Stimulated activated CD4-positive, alpha-beta T cell treated with anti-CD3 and anti-CD28 coated beads, Interleukin-4, amount 100 ng/mL, for 1 hour (primary cell): ENCODE results near the gene SGTB.
"Not testable (repeated sequence)": the region's sequence is repeated elsewhere in the genome, so short reads cannot be mapped to it uniquely, and the experiment has no call there.

Experiments used
- DNase-seq: peaks from one replicate; pipeline ENCODE4 v3.0.0-alpha.2; 2020

SGTB gene

GRCh38 chr5:65654713-65655112 lies 67.2 kb downstream of the SGTB start:
- DNase-seq, result no peak

GRCh38 chr5:65651144-65651543 lies 70.8 kb downstream of the SGTB start:
- DNase-seq, result no peak

- DNase-seq, result no peak
Observed at GRCh38 chr5:65647941-65648340, 74.0 kb downstream of the SGTB start.

GRCh38 chr5:65646938-65647337 lies 75.0 kb downstream of the SGTB start:
- DNase-seq, result no peak

GRCh38 chr5:65640240-65640639 lies 81.7 kb downstream of the SGTB start:
- no peak for DNase-seq

- DNase-seq, result no peak
Observed at GRCh38 chr5:65630981-65631380, 90.9 kb downstream of the SGTB start.

GRCh38 chr5:65625743-65626142 lies 96.2 kb downstream of the SGTB start:
- DNase-seq, result no peak

- peak; percentile 72 for DNase-seq
Observed at GRCh38 chr5:65624571-65625555, 97.0 kb downstream of the SGTB start, which contains the start of the genes SHLD3 and TRAPPC13. Gene SHLD3, plus strand, starts transcription at chr5:65625027. Its CDS starts 4,561 bp downstream, at chr5:65629588. Gene TRAPPC13, plus strand, starts transcription at chr5:65625027. Its CDS starts 34 bp downstream, at chr5:65625061.

GRCh38 chr5:65624025-65624570 lies 97.8 kb downstream of the SGTB start, which contains the start of gene TRIM23:
Gene TRIM23, minus strand, starts transcription at chr5:65624333. Its CDS starts 59 bp downstream, at chr5:65624274.
- DNase-seq, result peak; percentile 87

GRCh38 chr5:65623482-65623881 lies 98.4 kb downstream of the SGTB start:
- no peak for DNase-seq

GRCh38 chr5:65621961-65622360 lies 99.9 kb downstream of the SGTB start:
- DNase-seq, result not testable (repeated sequence)

GRCh38 chr5:65620021-65620420 lies 101.9 kb downstream of the SGTB start:
- DNase-seq, result no peak
